H1 (cell line): ENCODE measurements around the gene FNDC5. TPM values are rescaled to one million over a fixed set of nuclear protein-coding genes. Genes with fewer than 3 reads are reported as not detected.

Experiments
- CTCF ChIA-PET: fragments of 300-600 bp; sonication (Branson Sonifier 250); formaldehyde crosslinking; loops from one replicate; lab custom pipeline; 2021; ENCODE audit not compliant: partially characterized antibody; lab: Charles Lee
- POLR2A ChIA-PET: fragments of 300-600 bp; sonication (Branson Sonifier 250); formaldehyde crosslinking; loops from one replicate; lab custom pipeline; 2021; ENCODE audit warnings: inconsistent platforms; ENCODE audit not compliant: partially characterized antibody; lab: Charles Lee
- DNase-seq, 2 experiments: peaks; one replicate each; pipeline versions ENCODE4 v3.0.0 to v3.0.0-alpha.2; 2010 to 2022; ENCODE audit warnings: low spot score in 2 of 2, low read depth in 1 of 2, mixed read lengths in 1 of 2
- FAIRE-seq: peaks from 2 replicates; lab custom pipeline; 2011; peaks lifted over from hg19 to GRCh38; lab: Jason Lieb, UNC
- H2AFZ ChIP-seq: 2 replicates; pipeline ENCODE4 v1.8.1; 2012; ENCODE audit warnings: low read length, inconsistent platforms
- H2AK5ac ChIP-seq: 2 replicates; pipeline ENCODE4 v1.6.1; 2013; ENCODE audit warnings: low read depth, low read length
- H2BK120ac ChIP-seq: replicated peaks from 2 replicates; pipeline ENCODE3; 2013; ENCODE audit warnings: low read depth, low read length, inconsistent platforms
- H2BK12ac ChIP-seq: 2 replicates; pipeline ENCODE4 v1.6.1; 2013; ENCODE audit warnings: low read depth, low read length
- H2BK15ac ChIP-seq: 2 replicates; pipeline ENCODE4 v1.6.1; 2013; ENCODE audit warnings: low read length
- H2BK20ac ChIP-seq: 2 replicates; pipeline ENCODE4 v1.6.1; 2013; ENCODE audit warnings: low read length
- H2BK5ac ChIP-seq: 2 replicates; pipeline ENCODE4 v1.6.1; 2013; ENCODE audit warnings: low read depth, low read length
- H3K14ac ChIP-seq: 2 replicates; pipeline ENCODE4 v1.6.1; 2013; ENCODE audit warnings: inconsistent platforms; ENCODE audit not compliant: insufficient read length
- H3K18ac ChIP-seq: 2 replicates; pipeline ENCODE4 v1.6.1; 2013; ENCODE audit warnings: low read length; ENCODE audit errors: extremely low read depth
- H3K23ac ChIP-seq: 2 replicates; pipeline ENCODE4 v1.6.1; 2013; ENCODE audit warnings: inconsistent platforms; ENCODE audit not compliant: insufficient read length
- H3K23me2 ChIP-seq: 2 replicates; pipeline ENCODE4 v1.6.1; 2013; ENCODE audit warnings: low read depth, low read length
- H3K27ac ChIP-seq: 2 replicates; pipeline ENCODE4 v1.6.1; 2011; ENCODE audit warnings: low read depth, low read length, inconsistent platforms
- H3K27me3 ChIP-seq, 4 experiments: replicated peaks in 1 of 4; 1 replicate in 1 of 4; 2 replicates in 3 of 4; pipeline versions ENCODE4 v1.6.1 to v1.8.1; 2011 to 2013; ENCODE audit warnings: low read length in 3 of 4, mild to moderate bottlenecking in 3 of 4, inconsistent platforms in 2 of 4, mixed read lengths in 2 of 4, moderate library complexity in 1 of 4; ENCODE audit not compliant: control insufficient read depth in 3 of 4, insufficient read depth in 3 of 4; ENCODE audit errors: extremely low read depth in 1 of 4
- H3K36me3 ChIP-seq, 4 experiments: 2 replicates each; pipeline versions ENCODE4 v1.6.1 to v1.8.1; 2011 to 2013; ENCODE audit warnings: mild to moderate bottlenecking in 4 of 4, low read length in 3 of 4, moderate library complexity in 2 of 4, control low read depth in 1 of 4, inconsistent platforms in 1 of 4; ENCODE audit not compliant: insufficient read depth in 4 of 4, control insufficient read depth in 2 of 4
- H3K4ac ChIP-seq: replicated peaks from 2 replicates; pipeline ENCODE3; 2013; ENCODE audit warnings: low read length, low read depth, mixed read lengths, inconsistent platforms; ENCODE audit not compliant: insufficient read length
- H3K4me1 ChIP-seq, 4 experiments: replicated peaks in 1 of 4; 1 replicate in 1 of 4; 2 replicates in 3 of 4; pipeline versions ENCODE4 v1.6.1 to v1.8.1; 2011 to 2013; ENCODE audit warnings: low read length in 3 of 4, inconsistent platforms in 2 of 4, mixed read lengths in 1 of 4; ENCODE audit not compliant: insufficient read depth in 4 of 4, control insufficient read depth in 3 of 4
- H3K4me2 ChIP-seq, 2 experiments: 2 replicates each; pipeline versions ENCODE4 v1.6.1 to v1.8.1; 2011 to 2013; ENCODE audit warnings: low read depth in 2 of 2, low read length in 2 of 2, control low read depth in 1 of 2, inconsistent platforms in 1 of 2, mild to moderate bottlenecking in 1 of 2; ENCODE audit not compliant: insufficient read depth in 1 of 2
- H3K4me3 ChIP-seq, 4 experiments: fragments of 200-600, 300-600 bp in 1 of 4; sonication (generic), shearing (Covaris generic), sonication (Bioruptor Twin) in 1 of 4; 2 replicates each; pipeline versions ENCODE4 v1.5.1 to v1.8.1; 2011 to 2016; ENCODE audit warnings: low read length in 4 of 4, low read depth in 3 of 4, control low read depth in 2 of 4, inconsistent platforms in 2 of 4, mild to moderate bottlenecking in 2 of 4, mixed read lengths in 1 of 4, moderate library complexity in 1 of 4; ENCODE audit not compliant: insufficient read depth in 2 of 4; ENCODE audit errors: extremely low read depth in 1 of 4
- H3K56ac ChIP-seq: replicated peaks from 2 replicates; pipeline ENCODE3; 2013; ENCODE audit warnings: low read depth, mild to moderate bottlenecking, mixed read lengths, low read length, inconsistent platforms; ENCODE audit not compliant: insufficient read length
- H3K79me1 ChIP-seq: 2 replicates; pipeline ENCODE4 v1.6.1; 2013; ENCODE audit warnings: low read depth, low read length, control low read depth
- H3K79me2 ChIP-seq, 2 experiments: 2 replicates each; pipeline versions ENCODE4 v1.6.1 to v1.8.1; 2012 to 2013; ENCODE audit warnings: low read length in 2 of 2, mild to moderate bottlenecking in 2 of 2, inconsistent platforms in 1 of 2; ENCODE audit not compliant: insufficient read depth in 2 of 2, control insufficient read depth in 1 of 2
- H3K9ac ChIP-seq, 4 experiments: replicated peaks in 1 of 4; 1 replicate in 1 of 4; 2 replicates in 3 of 4; pipeline versions ENCODE4 v1.6.1 to v1.8.1; 2011 to 2013; ENCODE audit warnings: low read depth in 3 of 4, low read length in 3 of 4, control low read depth in 2 of 4, mild to moderate bottlenecking in 2 of 4, moderate library complexity in 2 of 4, inconsistent platforms in 1 of 4; ENCODE audit errors: extremely low read depth in 1 of 4
- H3K9me3 ChIP-seq, 2 experiments: 2 replicates each; pipeline versions ENCODE4 v1.6.1 to v1.8.1; 2012 to 2013; ENCODE audit warnings: mild to moderate bottlenecking in 2 of 2, moderate library complexity in 2 of 2, control low read depth in 1 of 2, inconsistent platforms in 1 of 2, low read depth in 1 of 2, low read length in 1 of 2, mixed read lengths in 1 of 2; ENCODE audit not compliant: insufficient read depth in 2 of 2
- H4K20me1 ChIP-seq, 2 experiments: replicated peaks in 1 of 2; 2 replicates each; pipeline versions ENCODE3 to v1.8.1; 2011 to 2013; ENCODE audit warnings: inconsistent platforms in 2 of 2, low read length in 2 of 2, mild to moderate bottlenecking in 1 of 2; ENCODE audit not compliant: insufficient read depth in 2 of 2, control insufficient read depth in 1 of 2
- H4K5ac ChIP-seq: 2 replicates; pipeline ENCODE4 v1.6.1; 2013; ENCODE audit warnings: low read length, low read depth, mixed read lengths, inconsistent platforms; ENCODE audit not compliant: insufficient read length
- H4K8ac ChIP-seq: 2 replicates; pipeline ENCODE4 v1.8.0; 2013; ENCODE audit warnings: mild to moderate bottlenecking, moderate library complexity, low read length, inconsistent platforms; ENCODE audit not compliant: insufficient read depth; ENCODE audit errors: extremely low read depth
- H4K91ac ChIP-seq: replicated peaks from 2 replicates; pipeline ENCODE3; 2013; ENCODE audit warnings: low read length, mixed read lengths, inconsistent platforms; ENCODE audit not compliant: insufficient read length
- CHD1 ChIP-seq: IDR thresholded peaks from 2 replicates; pipeline ENCODE4 v1.6.1; 2012; ENCODE audit warnings: low read depth, low read length, improper control_type of control experiment
- EP300 ChIP-seq, 2 experiments: IDR thresholded peaks; 1 replicate in 1 of 2; 2 replicates in 1 of 2; pipeline ENCODE4 v1.6.1; 2011 to 2012; ENCODE audit warnings: low read depth in 2 of 2, low read length in 2 of 2, mild to moderate bottlenecking in 2 of 2, borderline replicate concordance in 1 of 2, inconsistent platforms in 1 of 2, moderate library complexity in 1 of 2
- FOSL1 ChIP-seq: IDR thresholded peaks from 2 replicates; pipeline ENCODE4 v1.6.1; 2011; ENCODE audit warnings: mild to moderate bottlenecking, low read depth, low read length, moderate library complexity; ENCODE audit not compliant: insufficient read depth
- HDAC6 ChIP-seq: IDR thresholded peaks from one replicate; pipeline ENCODE4 v1.7.1; 2012; ENCODE audit warnings: low read depth, mild to moderate bottlenecking, inconsistent platforms, low read length, moderate library complexity
- POLR2A ChIP-seq, 2 experiments: IDR thresholded peaks; 1 replicate in 1 of 2; 2 replicates in 1 of 2; pipeline ENCODE4 v1.6.1; 2011; ENCODE audit warnings: low read depth in 2 of 2, low read length in 2 of 2, mild to moderate bottlenecking in 2 of 2; ENCODE audit errors: control extremely low read depth in 1 of 2
- POU5F1 ChIP-seq: IDR thresholded peaks from 2 replicates; pipeline ENCODE4 v1.6.1; 2011; ENCODE audit warnings: low read depth, mild to moderate bottlenecking, low read length, moderate library complexity
- RBBP5 ChIP-seq: IDR thresholded peaks from 2 replicates; pipeline ENCODE4 v1.7.1; 2012; ENCODE audit warnings: low read depth, mild to moderate bottlenecking, inconsistent platforms, low read length, moderate library complexity, borderline replicate concordance
- RXRA ChIP-seq: IDR thresholded peaks from 2 replicates; pipeline ENCODE4 v1.6.1; 2011; ENCODE audit warnings: low read depth, mild to moderate bottlenecking, low read length, moderate library complexity; ENCODE audit not compliant: insufficient read depth
- SIRT6 ChIP-seq: IDR thresholded peaks from one replicate; pipeline ENCODE4 v1.7.1; 2012; ENCODE audit warnings: low read length, inconsistent platforms
- SIX5 ChIP-seq: IDR thresholded peaks from 2 replicates; pipeline ENCODE4 v1.6.1; 2011; ENCODE audit warnings: mild to moderate bottlenecking, low read depth, low read length
- SP1 ChIP-seq: IDR thresholded peaks from 2 replicates; pipeline ENCODE4 v1.6.1; 2011; ENCODE audit warnings: low read depth, low read length
- TAF1 ChIP-seq: IDR thresholded peaks from 2 replicates; pipeline ENCODE4 v1.6.1; 2011; ENCODE audit warnings: mild to moderate bottlenecking, low read depth, low read length
- TEAD4 ChIP-seq: IDR thresholded peaks from 2 replicates; pipeline ENCODE4 v1.6.1; 2012; ENCODE audit warnings: low read depth, low read length, inconsistent platforms, mixed read lengths
- YY1 ChIP-seq: IDR thresholded peaks from 2 replicates; pipeline ENCODE4 v1.6.1; 2011; ENCODE audit warnings: low read depth, mild to moderate bottlenecking, low read length
- WGBS, 2 experiments: shearing (Covaris generic) in 1 of 2; methylation state at CpG; one replicate each; pipeline versions ENCODE4 v1.1.6 to v1.1.7; 2013 to 2015; ENCODE audit warnings: low lambda C conversion rate in 2 of 2, mixed read lengths in 2 of 2, inconsistent platforms in 1 of 2, low coverage in 1 of 2, missing lambda C conversion rate in 1 of 2; ENCODE audit not compliant: insufficient replicate concordance in 2 of 2, insufficient coverage in 1 of 2, insufficient read length in 1 of 2; ENCODE audit errors: extremely low coverage in 1 of 2, missing lambda C conversion rate in 1 of 2; 5-methylcytosine and 5-hydroxymethylcytosine counted together
- polyA plus RNA-seq, 7 experiments: library from polyadenylated mRNA; depleted of rRNA in 3 of 7; stranded (reverse) in 5 of 7; unstranded in 2 of 7; fragments of >200 nt in 5 of 7; fragments of 200-250 nt in 2 of 7; gene quantifications; 1 replicate in 5 of 7; 2 replicates in 1 of 7; 4 replicates in 1 of 7; pipeline versions ENCODE4 v1.2.1 to v1.2.3, GENCODE V29; 2011 to 2013; ENCODE audit warnings: missing spikeins in 2 of 7, mixed read lengths in 2 of 7
- total RNA-seq: library from RNA; stranded (reverse); fragmentation: NEBNext Ultra II Directional; extraction: Animal tissue kit (Norgen Biotek cat#: 25700); gene quantifications from 2 replicates; pipeline ENCODE4 v1.2.1, GENCODE V29; 2021

Gene FNDC5
- total and polyA plus RNA-seq, 2 of the 8 experiments (the other 6 are each of a cell fraction or from before 2014, with no cell fraction given): 1.8 to 2.0 TPM

GRCh38 chr1:32890516-32891240 is 20.0 kb upstream of the FNDC5 start:
- Histone ChIP-seq H3K4ac (no peak overlapping the region), H2BK120ac (no peak overlapping the region), H4K5ac (no peak overlapping the region), H3K4me3 (no peak overlapping the region), H3K27ac (no peak overlapping the region), H3K18ac (no peak overlapping the region), H2AFZ (no peak overlapping the region), H4K8ac (no peak overlapping the region), H3K9me3 (peaks cover 0 to 6% of the 10 kb centered on the region in 2 experiments; a peak in 1 of 4 replicates), H3K4me1 (peaks cover 0 to 19% (median 9%) of the 10 kb centered on the region in 4 experiments; a peak in 6 of 7 replicates), H3K79me2 (no peaks in the 10 kb centered on the region), H3K56ac (no peak overlapping the region), H3K27me3 (peaks cover 2 to 45% (median 25%) of the 10 kb centered on the region in 4 experiments), H3K14ac (no peak overlapping the region), H2BK15ac (no peak overlapping the region), H3K23me2 (peaks cover 7% of the 10 kb centered on the region; the same call in 1 of the 2 replicates), H3K4me2 (no peak overlapping the region), H3K23ac (no peak overlapping the region), H3K9ac (no peak overlapping the region), H4K20me1 (peaks cover 0 to 16% of the 10 kb centered on the region in 2 experiments), H2BK5ac (no peak overlapping the region), H3K36me3 (no peaks in the 10 kb centered on the region), H2AK5ac (no peak overlapping the region), H4K91ac (no peak overlapping the region), H2BK12ac (no peak overlapping the region), H3K79me1 (no peaks in the 10 kb centered on the region), H2BK20ac (no peak overlapping the region)
- 87% methylated on average over 7 of the region's 7 CpGs; no CpG with 5 or more reads in 1 of the 2 experiments for WGBS, 2 experiments
- no peak for FAIRE-seq
- POLR2A ChIA-PET: interaction anchor here (0.7 kb wide), 1 partner anchor 38 kb away, joined by 3 read pairs; no protein-coding TSS in a partner anchor
- CTCF ChIA-PET: interaction anchor here (0.7 to 16.6 kb wide), 13 partner anchors 9 to 204 kb away, joined by 3 to 382 read pairs (median 4); partner anchors contain the start of genes FNDC5 and HPCA
- DNase-seq: no peak
- TF ChIP-seq EP300 (IDR thresholded peaks at IDR 0.05; ENCODE audit: borderline replicate concordance in 1 of 2, low read depth in 2 of 2, low read length in 2 of 2) (no peak), RBBP5 (no peak), HDAC6 (no peak), FOSL1 (no peak), SIX5 (no peak), POU5F1 (no peak), CHD1 (no peak), RXRA (no peak), TEAD4 (no peak), SIRT6 (no peak), SP1 (no peak), TAF1 (no peak), POLR2A (IDR thresholded peaks at IDR 0.05; ENCODE audit: control extremely low read depth in 1 of 2, low read depth in 2 of 2, low read length in 2 of 2) (no peak), YY1 (no peak)
